ENCODE results near the gene FHL3.

- no peak for TF ChIP-seq POLR2A (IDR thresholded peaks at IDR 0.05)
- no peak for TF ChIP-seq CTCF (IDR thresholded peaks at IDR 0.05)
Measured at GRCh38 chr1:38043036-38043747, 37.9 kb upstream of the FHL3 start.
